ENCODE measurements around the gene RABEPK. TPM values are rescaled to one million over a fixed set of nuclear protein-coding genes. Genes with fewer than 3 reads are reported as not detected.

Gene RABEPK
- polyA plus RNA-seq, 1 donor (not counting 4 experiments of a cell fraction or from before 2014, with no cell fraction given): 33.4 TPM

- Histone ChIP-seq H3K36me3 (ENCODE audit: control insufficient read depth in 2 of 2, extremely low read depth in 1 of 2, insufficient read depth in 2 of 2, low read length in 2 of 2) (no peaks in the 10 kb centered on the region), H3K9ac (ENCODE audit: control insufficient read depth, extremely low read depth, insufficient read depth, low read length) (no peak overlapping the region), H4K20me1 (ENCODE audit: control insufficient read depth, extremely low read depth, insufficient read depth, low read length) (no peaks in the 10 kb centered on the region), H2AFZ (ENCODE audit: control insufficient read depth, low read length) (no peak overlapping the region), H3K9me1 (ENCODE audit: control insufficient read depth, extremely low read depth, insufficient read depth, low read length) (no peaks in the 10 kb centered on the region), H3K27ac (ENCODE audit: control insufficient read depth, insufficient read depth, low read length) (no peak overlapping the region), H3K27me3 (ENCODE audit: control insufficient read depth, extremely low read depth, insufficient read depth, low read length) (no peaks in the 10 kb centered on the region), H3K4me1 (ENCODE audit: control insufficient read depth, extremely low read depth, insufficient read depth, low read length) (no peaks in the 10 kb centered on the region), H3K4me3 (ENCODE audit: control insufficient read depth in 2 of 3, extremely low read depth in 1 of 3, insufficient read depth in 2 of 3, low read depth in 1 of 3, low read length in 3 of 3) (no peak overlapping the region), H3K79me2 (ENCODE audit: control insufficient read depth, insufficient read depth, low read length) (no peaks in the 10 kb centered on the region), H3K9me3 (ENCODE audit: control insufficient read depth, low read depth, low read length) (no peaks in the 10 kb centered on the region), H3K4me2 (ENCODE audit: control insufficient read depth, extremely low read depth, insufficient read depth, low read depth, low read length) (no peak overlapping the region)
- TF ChIP-seq, protein P1, sequence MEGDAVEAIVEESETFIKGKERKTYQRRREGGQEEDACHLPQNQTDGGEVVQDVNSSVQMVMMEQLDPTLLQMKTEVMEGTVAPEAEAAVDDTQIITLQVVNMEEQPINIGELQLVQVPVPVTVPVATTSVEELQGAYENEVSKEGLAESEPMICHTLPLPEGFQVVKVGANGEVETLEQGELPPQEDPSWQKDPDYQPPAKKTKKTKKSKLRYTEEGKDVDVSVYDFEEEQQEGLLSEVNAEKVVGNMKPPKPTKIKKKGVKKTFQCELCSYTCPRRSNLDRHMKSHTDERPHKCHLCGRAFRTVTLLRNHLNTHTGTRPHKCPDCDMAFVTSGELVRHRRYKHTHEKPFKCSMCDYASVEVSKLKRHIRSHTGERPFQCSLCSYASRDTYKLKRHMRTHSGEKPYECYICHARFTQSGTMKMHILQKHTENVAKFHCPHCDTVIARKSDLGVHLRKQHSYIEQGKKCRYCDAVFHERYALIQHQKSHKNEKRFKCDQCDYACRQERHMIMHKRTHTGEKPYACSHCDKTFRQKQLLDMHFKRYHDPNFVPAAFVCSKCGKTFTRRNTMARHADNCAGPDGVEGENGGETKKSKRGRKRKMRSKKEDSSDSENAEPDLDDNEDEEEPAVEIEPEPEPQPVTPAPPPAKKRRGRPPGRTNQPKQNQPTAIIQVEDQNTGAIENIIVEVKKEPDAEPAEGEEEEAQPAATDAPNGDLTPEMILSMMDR (optimal IDR thresholded peaks at IDR 0.05 in 1 of 3, IDR thresholded peaks at IDR 0.05 in 1 of 3, conservative IDR thresholded peaks at IDR 0.05 in 1 of 3; ENCODE audit: extremely low read depth in 1 of 3, insufficient read depth in 2 of 3, low read length in 3 of 3): no peak
- no peak for TF ChIP-seq EZH2 (IDR thresholded peaks at IDR 0.05; ENCODE audit: low read length)
- no peak for FAIRE-seq
- DNase-seq (ENCODE audit: low read depth, low spot score): no peak
- dilution Hi-C loops (cut with MboI; ENCODE audit: extremely low pct_ligation_motif_present, low sequenced_read_pairs): no loop called here
Measured at GRCh38 chr9:125254231-125254630, 53.9 kb downstream of the RABEPK start.

DNA sequence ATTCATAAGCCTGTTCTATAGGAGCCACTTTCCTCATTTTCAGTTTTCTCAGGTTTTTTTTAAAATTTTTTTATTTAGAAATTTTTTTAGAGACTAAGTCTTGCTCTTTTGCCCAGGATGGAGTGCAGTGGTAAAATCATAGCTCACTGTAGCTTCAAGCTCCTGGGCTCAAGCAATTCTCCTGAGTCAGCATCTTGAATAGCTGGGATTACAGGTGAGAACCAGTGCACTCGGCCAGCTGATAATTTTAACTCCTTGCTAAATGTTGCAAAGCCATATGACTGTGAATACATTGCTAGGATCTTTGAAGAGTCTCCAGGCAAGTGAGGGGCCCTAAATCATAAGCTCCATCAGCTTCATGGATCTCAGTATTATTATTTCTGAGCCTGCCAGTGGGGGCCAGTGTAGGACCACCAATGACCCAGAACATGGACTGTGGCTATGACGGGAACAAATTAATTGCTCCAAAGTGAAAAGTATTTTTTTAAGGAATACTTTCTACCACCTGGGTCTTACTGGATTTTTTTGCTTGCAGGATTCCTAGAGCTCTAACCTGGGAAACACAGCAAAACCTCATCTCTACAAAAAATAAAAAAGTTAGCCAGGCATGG is 55.5 kb downstream of the RABEPK start:
- H3K4me1 ChIP-seq (ENCODE audit: control insufficient read depth, extremely low read depth, insufficient read depth, low read length): no peaks in the 10 kb centered on the region
- H3K27ac ChIP-seq (ENCODE audit: control insufficient read depth, insufficient read depth, low read length): no peak overlapping the region
- no peak for TF ChIP-seq EZH2 (IDR thresholded peaks at IDR 0.05; ENCODE audit: low read length)
- TF ChIP-seq, protein P1 (optimal IDR thresholded peaks at IDR 0.05 in 1 of 3, IDR thresholded peaks at IDR 0.05 in 1 of 3, conservative IDR thresholded peaks at IDR 0.05 in 1 of 3; ENCODE audit: extremely low read depth in 1 of 3, insufficient read depth in 2 of 3, low read length in 3 of 3): peak in 2 of 3 experiments; percentile 17 to 39
- H4K20me1 ChIP-seq (ENCODE audit: control insufficient read depth, extremely low read depth, insufficient read depth, low read length): no peaks in the 10 kb centered on the region
- no peaks in the 10 kb centered on the region for H3K79me2 ChIP-seq (ENCODE audit: control insufficient read depth, insufficient read depth, low read length)
- FAIRE-seq (no peak), DNase-seq (ENCODE audit: low read depth, low spot score) (no peak)
- H3K9ac ChIP-seq (ENCODE audit: control insufficient read depth, extremely low read depth, insufficient read depth, low read length): no peak overlapping the region
- H3K27me3 ChIP-seq (ENCODE audit: control insufficient read depth, extremely low read depth, insufficient read depth, low read length): no peaks in the 10 kb centered on the region
- no peak overlapping the region for H3K4me2 ChIP-seq (ENCODE audit: control insufficient read depth, extremely low read depth, insufficient read depth, low read depth, low read length)
- H3K9me1 ChIP-seq (ENCODE audit: control insufficient read depth, extremely low read depth, insufficient read depth, low read length): no peaks in the 10 kb centered on the region
- no peak overlapping the region for H2AFZ ChIP-seq (ENCODE audit: control insufficient read depth, low read length)
- H3K36me3 ChIP-seq (ENCODE audit: control insufficient read depth in 2 of 2, extremely low read depth in 1 of 2, insufficient read depth in 2 of 2, low read length in 2 of 2): no peaks in the 10 kb centered on the region
- H3K4me3 ChIP-seq (ENCODE audit: control insufficient read depth in 2 of 3, extremely low read depth in 1 of 3, insufficient read depth in 2 of 3, low read depth in 1 of 3, low read length in 3 of 3): no peak overlapping the region
- no peaks in the 10 kb centered on the region for H3K9me3 ChIP-seq (ENCODE audit: control insufficient read depth, low read depth, low read length)
- dilution Hi-C loops (cut with MboI; ENCODE audit: extremely low pct_ligation_motif_present, low sequenced_read_pairs): no loop called here
